GM12878 (cell line): ENCODE results near the gene GPBP1L1. TPM values are rescaled to one million over a fixed set of nuclear protein-coding genes. Genes with fewer than 3 reads are reported as not detected.

Experiments used
- ATAC-seq: fragments of 200-7000 bp; cut with Tn5 transposase; 3 replicates; pipeline ENCODE4 v1.9.1; 2020; ENCODE audit warnings: mild to moderate bottlenecking, moderate library complexity
- BruUV-seq: library from RNA; stranded (reverse); fragments of 400-500 nt; replicated peaks from 2 replicates; lab custom pipeline; 2021; lab: Mats Ljungman, UMichigan
- CTCF ChIA-PET: fragments of 300-600 bp; sonication (Branson Sonifier 250); formaldehyde crosslinking; extraction: SDS; loops from one replicate; lab custom pipeline; 2021; ENCODE audit warnings: inconsistent platforms; lab: Yijun Ruan, JAX
- POLR2A ChIA-PET: fragments of 350-600 bp; formaldehyde crosslinking; extraction: SDS; loops from one replicate; lab custom pipeline; 2021; ENCODE audit warnings: inconsistent platforms; lab: Charles Lee
- RAD21 ChIA-PET: fragments of 300-600 bp; sonication (Branson Sonifier 250); formaldehyde crosslinking; loops from one replicate; lab custom pipeline; 2023; ENCODE audit warnings: antibody characterized with exemption; ENCODE audit not compliant: unreplicated experiment; lab: Charles Lee
- SMC1A ChIA-PET: fragments of 300-600 bp; sonication (Branson Sonifier 250); formaldehyde crosslinking; loops from one replicate; lab custom pipeline; 2023; ENCODE audit not compliant: unreplicated experiment, uncharacterized antibody; lab: Charles Lee
- DNase-seq: peaks from one replicate; pipeline ENCODE4 v3.0.0-alpha.2; 2011; ENCODE audit warnings: low read depth, low spot score
- FAIRE-seq: peaks from 3 replicates; lab custom pipeline; 2011; peaks lifted over from hg19 to GRCh38; lab: Jason Lieb, UNC
- H2AFZ ChIP-seq: 2 replicates; pipeline ENCODE4 v1.6.0; 2011; ENCODE audit warnings: low read depth, low read length, control low read depth; ENCODE audit not compliant: control insufficient read depth
- H3K27ac ChIP-seq: 2 replicates; pipeline ENCODE4 v1.5.1; 2011; ENCODE audit warnings: control low read depth; ENCODE audit not compliant: control insufficient read depth, insufficient read depth
- H3K27me3 ChIP-seq, 2 experiments: replicated peaks in 1 of 2; 2 replicates each; pipeline versions ENCODE4 v1.6.0 to v1.6.1; 2011; ENCODE audit warnings: low read length in 1 of 2; ENCODE audit not compliant: control insufficient read depth in 2 of 2, insufficient read depth in 2 of 2
- H3K36me3 ChIP-seq, 2 experiments: 2 replicates each; pipeline ENCODE4 v1.5.1; 2011; ENCODE audit warnings: low read length in 1 of 2; ENCODE audit not compliant: control insufficient read depth in 2 of 2, insufficient read depth in 2 of 2
- H3K4me1 ChIP-seq: 2 replicates; pipeline ENCODE4 v1.6.1; 2011; ENCODE audit warnings: mild to moderate bottlenecking, low read length, moderate library complexity, mixed read lengths; ENCODE audit not compliant: control insufficient read depth, insufficient read depth
- H3K4me2 ChIP-seq: 2 replicates; pipeline ENCODE4 v1.6.0; 2011; ENCODE audit warnings: control low read depth; ENCODE audit not compliant: control insufficient read depth, insufficient read depth
- H3K4me3 ChIP-seq: fragments of 200-600 bp; sonication (generic); 2 replicates; pipeline ENCODE4 v1.5.1; 2016
- H3K79me2 ChIP-seq: 2 replicates; pipeline ENCODE4 v1.6.0; 2011; ENCODE audit warnings: low read length; ENCODE audit not compliant: control insufficient read depth, insufficient read depth
- H3K9ac ChIP-seq: 2 replicates; pipeline ENCODE4 v1.8.0; 2011; ENCODE audit warnings: low read length, control low read depth, mixed read lengths; ENCODE audit not compliant: control insufficient read depth, insufficient read depth
- H3K9me3 ChIP-seq: replicated peaks from 3 replicates; pipeline ENCODE4 v1.5.1; 2011; ENCODE audit warnings: mild to moderate bottlenecking, low read length; ENCODE audit not compliant: control insufficient read depth, insufficient read depth
- H4K20me1 ChIP-seq: 2 replicates; pipeline ENCODE4 v1.6.0; 2011; ENCODE audit not compliant: control insufficient read depth, insufficient read depth
- CBX3 ChIP-seq: fragments of 200-600 bp; sonication (generic); IDR thresholded peaks from 2 replicates; pipeline ENCODE4 v1.6.1; 2016; ENCODE audit warnings: low read depth, borderline replicate concordance
- CHD4 ChIP-seq: fragments of 200-600 bp; sonication (generic); IDR thresholded peaks from 2 replicates; pipeline ENCODE4 v1.6.1; 2016; ENCODE audit warnings: mild to moderate bottlenecking
- GATAD2B ChIP-seq: fragments of 450-650 bp; conservative IDR thresholded peaks from 2 replicates; pipeline ENCODE4 v1.6.1; 2017; ENCODE audit warnings: low read depth, mild to moderate bottlenecking, moderate library complexity
- MTA2 ChIP-seq: fragments of 450-650 bp; IDR thresholded peaks from 2 replicates; pipeline ENCODE4 v1.6.1; 2016; ENCODE audit warnings: low read depth, mild to moderate bottlenecking, moderate library complexity
- MTA3 ChIP-seq: IDR thresholded peaks from 2 replicates; pipeline ENCODE4 v1.6.1; 2012; ENCODE audit warnings: low read length, inconsistent platforms, borderline replicate concordance
- PKNOX1 ChIP-seq: fragments of 450-650 bp; IDR thresholded peaks from 2 replicates; pipeline ENCODE4 v1.6.1; 2016; ENCODE audit warnings: mild to moderate bottlenecking
- RFX5 ChIP-seq: IDR thresholded peaks from 2 replicates; pipeline ENCODE4 v1.6.1; 2011; ENCODE audit warnings: low read depth, low read length, improper control_type of control experiment
- SMARCA5 ChIP-seq: fragments of 450-650 bp; IDR thresholded peaks from 2 replicates; pipeline ENCODE4 v1.6.1; 2017; ENCODE audit warnings: mild to moderate bottlenecking
- SRF ChIP-seq, 2 experiments: IDR thresholded peaks; 2 replicates each; pipeline ENCODE4 v1.6.1; 2011; ENCODE audit warnings: low read depth in 2 of 2, low read length in 2 of 2, mild to moderate bottlenecking in 1 of 2, moderate library complexity in 1 of 2
- TBL1XR1 ChIP-seq: IDR thresholded peaks from 2 replicates; pipeline ENCODE4 v1.6.1; 2012; ENCODE audit warnings: low read depth, low read length, improper control_type of control experiment
- ZBTB11 ChIP-seq: fragments of 450-650 bp; formaldehyde crosslinking; IDR thresholded peaks from 2 replicates; pipeline ENCODE4 v1.5.0; 2022; ENCODE audit warnings: mild to moderate bottlenecking, missing genetic modification characterization
- ZSCAN29 ChIP-seq: fragments of 450-650 bp; IDR thresholded peaks from 2 replicates; pipeline ENCODE4 v1.6.1; 2017; ENCODE audit warnings: mild to moderate bottlenecking, moderate library complexity
- ZZZ3 ChIP-seq: IDR thresholded peaks from 2 replicates; pipeline ENCODE4 v1.6.1; 2011; ENCODE audit warnings: low read depth; ENCODE audit not compliant: control insufficient read depth, insufficient read length
- WGBS: methylation state at CpG from one replicate; pipeline ENCODE4 v1.1.6; 2016; ENCODE audit warnings: low lambda C conversion rate; ENCODE audit not compliant: insufficient replicate concordance, insufficient coverage; ENCODE audit errors: missing lambda C conversion rate; 5-methylcytosine and 5-hydroxymethylcytosine counted together
- in situ Hi-C: fragments of 300-500 bp; cut with MboI; formaldehyde crosslinking; loops from 9 replicates; pipeline ENCODE4 v1.14.3; 2018; ENCODE audit warnings: mixed read lengths
- intact Hi-C: fragments of 100-400 bp; cut with micrococcal nuclease; formaldehyde crosslinking; loops from one replicate; pipeline ENCODE4 v1.14.2; 2022; ENCODE audit not compliant: unreplicated experiment
- polyA plus RNA-seq, 11 experiments: library from polyadenylated mRNA; depleted of rRNA in 4 of 11; unstranded in 6 of 11; stranded (reverse) in 5 of 11; fragments of >200 nt; fragmentation: Nextera tagmentation in 4 of 11; fragmentation: Illumina TruSeq in 1 of 11; extraction: Ambion mirVana in 4 of 11; extraction: Trizol in 1 of 11; gene quantifications; 1 replicate in 1 of 11; 2 replicates in 10 of 11; pipeline versions ENCODE4 v1.2.1 to v1.2.3, GENCODE V29; 2011 to 2016; ENCODE audit warnings: inconsistent platforms in 2 of 11, missing spikeins in 2 of 11, low read depth in 1 of 11
- total RNA-seq, 4 experiments: library from RNA; depleted of rRNA in 3 of 4; stranded (reverse); fragments of >200 nt in 3 of 4; fragmentation: Illumina TruSeq in 1 of 4; extraction: Trizol in 1 of 4; gene quantifications; 2 replicates each; pipeline versions ENCODE4 v1.2.1 to v1.2.3, GENCODE V29; 2013 to 2021

Gene GPBP1L1
- total and polyA plus RNA-seq, 10 of the 15 experiments (the other 5 are each of a cell fraction or from before 2014, with no cell fraction given) = 37.3 to 91.6 (median 81.2) TPM

- Histone ChIP-seq H3K4me3 (no peak overlapping the region), H3K36me3 (no peaks in the 10 kb centered on the region; a peak in 3 of 4 replicates), H3K27ac (no peak overlapping the region), H2AFZ (no peak overlapping the region), H4K20me1 (peaks cover 5% of the 10 kb centered on the region), H3K4me2 (no peak overlapping the region), H3K27me3 (no peaks in the 10 kb centered on the region), H3K9me3 (no peaks in the 10 kb centered on the region)
- intact Hi-C loops = no loop called here
- SMC1A ChIA-PET = interaction anchor here (0.7 to 1.0 kb wide), 2 partner anchors 12 to 19 kb away, joined by 3 read pairs; partner anchors contain the start of gene GPBP1L1
- DNase-seq = no peak
- TF ChIP-seq SRF (IDR thresholded peaks at IDR 0.05; ENCODE audit: low read depth in 2 of 2, low read length in 2 of 2) = no peak
- TF ChIP-seq, all 136 proteins: peak for 0
- WGBS = 100% methylated on average over 2 of the region's 2 CpGs
- no peak for FAIRE-seq
- POLR2A ChIA-PET = interaction anchor here (0.8 kb wide), 1 partner anchor 11 kb away, joined by 3 read pairs; no protein-coding TSS in a partner anchor
- CTCF ChIA-PET = no interaction called here
- no peak for ATAC-seq
- Histone ChIP-seq H3K4me1 (no peaks in the 10 kb centered on the region), H3K9ac (no peak overlapping the region), H3K79me2 (peaks cover 73% of the 10 kb centered on the region)
- in situ Hi-C loops = no loop called here
- TSS peak; percentile 8 for BruUV-seq
- RAD21 ChIA-PET = no interaction called here
Observed at GRCh38 chr1:45666836-45667235, 19.5 kb downstream of the GPBP1L1 start.

GRCh38 chr1:45660336-45660735 is 26.0 kb downstream of the GPBP1L1 start:
- H3K9ac ChIP-seq = no peak overlapping the region
- no peak overlapping the region for H3K4me2 ChIP-seq
- H2AFZ ChIP-seq = no peak overlapping the region
- no TSS peak for BruUV-seq
- ATAC-seq (no peak), DNase-seq (no peak), FAIRE-seq (no peak)
- 0 out of 2 replicates have a peak, but pooled peaks cover 3% of the 10 kb centered on the region for H4K20me1 ChIP-seq
- POLR2A ChIA-PET = interaction anchor here (0.5 kb wide), 1 partner anchor 127 kb away, joined by 3 read pairs; no protein-coding TSS in a partner anchor
- RAD21 ChIA-PET = no interaction called here
- no peaks in the 10 kb centered on the region for H3K4me1 ChIP-seq
- H3K36me3 ChIP-seq = peaks cover 8 to 34% of the 10 kb centered on the region in 2 experiments
- CTCF ChIA-PET = interaction anchor here (0.6 kb wide), 1 partner anchor 131 kb away, joined by 4 read pairs; no protein-coding TSS in a partner anchor
- H3K27ac ChIP-seq = no peak overlapping the region
- H3K79me2 ChIP-seq = peaks cover 26% of the 10 kb centered on the region
- intact Hi-C loops = no loop called here
- 80% methylated on average over 2 of the region's 2 CpGs for WGBS
- no peaks in the 10 kb centered on the region for H3K9me3 ChIP-seq
- no peak overlapping the region for H3K4me3 ChIP-seq
- H3K27me3 ChIP-seq = no peaks in the 10 kb centered on the region
- SMC1A ChIA-PET = interaction anchor here (1.6 kb wide), 2 partner anchors 10 to 14 kb away, joined by 4 to 6 read pairs; no protein-coding TSS in a partner anchor
- in situ Hi-C loops = no loop called here
- TF ChIP-seq RFX5 (no peak), GATAD2B (no peak), ZSCAN29 (no peak), CHD4 (no peak), PKNOX1 (no peak), MTA2 (no peak), ZBTB11 (CRISPR knock-in tag) (no peak), TBL1XR1 (no peak), SMARCA5 (no peak), CBX3 (no peak), ZZZ3 (no peak), MTA3 (no peak)
